IPS-NIHi7 (cell line): ENCODE data around the gene VNN1.
"Not testable (repeated sequence)": the region's sequence is repeated elsewhere in the genome, so short reads cannot be mapped to it uniquely, and the experiment has no call there.

Experiments used
- DNase-seq: peaks from one replicate; pipeline ENCODE4 v3.0.0; 2012; ENCODE audit warnings: mixed read lengths; ENCODE audit errors: extremely low spot score

Gene VNN1

DNA sequence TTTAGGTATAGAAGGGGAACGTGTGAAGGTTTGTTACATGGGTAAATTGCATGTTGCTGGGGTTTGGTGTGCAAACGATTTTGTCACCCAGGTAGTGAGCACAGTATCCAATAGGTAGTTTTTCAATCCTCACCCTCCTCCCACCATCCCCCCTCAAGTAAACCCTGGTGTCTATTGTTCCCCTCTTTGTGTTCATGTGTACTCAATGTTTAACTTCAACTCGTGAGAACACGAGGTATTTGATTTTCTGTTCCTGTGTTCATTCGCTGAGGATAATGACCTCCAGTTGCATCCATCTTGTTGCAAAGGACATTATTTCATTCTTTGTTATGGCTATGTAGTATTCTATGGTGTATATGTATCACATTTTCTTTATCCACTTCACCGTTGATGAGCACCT lies 11.6 kb upstream of the VNN1 start:
- no peak for DNase-seq

DNA sequence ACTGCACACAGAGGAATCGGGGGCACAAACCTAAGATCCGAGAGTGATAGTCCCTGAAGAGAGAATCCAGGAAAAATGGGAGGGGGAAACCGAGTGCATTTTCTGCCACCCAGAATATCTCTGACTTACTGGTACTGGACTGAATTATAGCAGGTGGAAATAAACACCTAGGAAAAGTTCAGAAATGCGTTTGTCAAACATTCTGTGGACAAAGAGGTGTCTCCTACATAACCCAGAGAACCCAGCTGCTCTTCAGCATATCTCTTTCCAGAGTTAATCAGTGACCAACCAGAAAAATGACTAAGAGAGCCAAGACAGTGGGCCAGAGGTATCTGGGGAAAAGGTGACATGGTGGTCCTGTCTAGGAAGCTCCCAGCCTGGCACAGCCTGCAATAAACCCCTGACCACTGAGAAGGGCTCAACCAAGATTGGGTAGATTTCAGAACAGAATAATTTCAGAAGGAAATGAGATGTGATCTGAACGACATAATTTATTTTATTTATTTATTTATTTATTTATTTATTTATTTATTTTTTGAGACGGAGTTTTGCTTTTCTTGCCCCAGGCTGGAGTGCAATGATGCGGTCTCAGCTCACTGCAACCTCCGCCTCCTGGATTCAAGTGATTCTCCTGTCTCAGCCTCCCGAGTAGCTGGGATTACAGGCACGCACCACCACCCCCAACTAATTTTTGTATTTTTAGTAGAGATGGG lies 6.0 kb upstream of the VNN1 start:
- no peak for DNase-seq

DNA sequence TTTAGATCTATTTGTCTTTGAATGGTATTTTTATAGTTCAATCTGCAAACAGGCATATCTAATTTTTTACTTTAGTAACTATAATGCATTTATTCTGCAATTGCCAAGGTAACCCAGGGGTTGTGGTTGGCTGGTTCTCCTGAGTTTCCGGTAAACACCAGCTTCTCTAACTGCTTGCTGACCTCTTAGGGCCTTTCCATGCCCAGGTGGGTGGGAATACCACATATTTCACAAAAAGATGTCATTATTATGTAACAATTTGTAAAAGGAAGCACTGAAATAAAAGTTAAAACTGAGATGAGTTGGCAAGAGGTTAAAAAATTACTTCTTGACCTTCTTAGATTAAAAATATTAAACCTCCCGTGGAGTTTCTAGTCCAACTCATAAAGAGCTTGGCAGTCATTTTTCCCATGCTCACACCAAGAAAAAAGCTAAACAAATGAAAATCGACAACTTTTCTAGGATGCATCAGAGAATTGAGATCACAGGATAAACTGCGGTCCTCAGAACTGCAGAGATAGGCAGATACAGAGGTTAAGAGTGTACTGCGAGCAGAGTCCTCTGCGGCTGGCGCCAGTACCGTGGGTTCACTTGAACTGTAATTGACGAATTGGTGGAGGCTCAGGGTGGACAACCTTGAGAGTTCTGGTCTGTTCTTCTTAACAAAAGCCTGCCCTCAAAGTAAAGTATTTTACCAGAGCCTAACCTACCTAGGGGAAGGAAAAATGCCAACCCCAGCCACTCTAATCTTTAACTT lies 2.2 kb upstream of the VNN1 start:
- DNase-seq: no peak

DNA sequence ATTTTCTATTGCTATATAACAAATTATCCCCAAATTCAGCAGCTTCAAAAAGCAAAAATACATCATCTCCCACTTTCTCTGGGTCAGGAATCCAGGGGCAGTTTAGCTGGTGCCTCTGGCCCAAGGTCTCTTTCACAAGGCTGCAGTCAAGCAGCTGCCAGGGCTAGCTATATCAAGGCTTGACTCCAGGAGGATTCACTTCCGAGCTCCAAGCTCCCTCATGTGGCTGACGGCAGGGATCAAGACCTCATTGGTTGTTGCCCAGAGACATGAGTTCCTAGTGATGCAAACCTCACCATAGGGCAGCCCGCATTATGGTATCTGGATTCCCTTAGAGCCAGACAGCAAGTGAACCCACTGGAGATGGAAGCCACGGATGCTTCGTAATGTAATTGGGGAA lies 1.3 kb upstream of the VNN1 start:
- peak; percentile 88 for DNase-seq

DNA sequence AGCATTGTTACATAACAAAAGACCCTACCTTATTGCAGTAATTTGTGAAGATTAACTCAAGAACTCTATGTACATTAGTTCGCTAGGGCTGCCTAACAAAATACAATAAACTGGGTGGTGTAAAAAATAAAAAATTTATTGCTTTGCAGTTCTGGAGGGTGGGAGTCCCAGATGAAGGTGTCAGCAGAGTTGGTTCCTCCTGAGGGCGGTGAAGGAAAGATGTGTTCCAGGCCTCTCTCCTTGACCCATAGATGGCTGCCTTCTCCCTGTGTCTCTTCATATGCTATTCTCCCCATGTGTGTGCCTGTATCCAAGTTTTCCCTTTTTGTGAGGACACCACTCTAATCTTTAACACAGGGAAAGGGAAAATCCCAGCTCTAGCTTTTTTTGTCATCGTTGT lies 305 bp upstream of the VNN1 start:
- DNase-seq: no peak

DNA sequence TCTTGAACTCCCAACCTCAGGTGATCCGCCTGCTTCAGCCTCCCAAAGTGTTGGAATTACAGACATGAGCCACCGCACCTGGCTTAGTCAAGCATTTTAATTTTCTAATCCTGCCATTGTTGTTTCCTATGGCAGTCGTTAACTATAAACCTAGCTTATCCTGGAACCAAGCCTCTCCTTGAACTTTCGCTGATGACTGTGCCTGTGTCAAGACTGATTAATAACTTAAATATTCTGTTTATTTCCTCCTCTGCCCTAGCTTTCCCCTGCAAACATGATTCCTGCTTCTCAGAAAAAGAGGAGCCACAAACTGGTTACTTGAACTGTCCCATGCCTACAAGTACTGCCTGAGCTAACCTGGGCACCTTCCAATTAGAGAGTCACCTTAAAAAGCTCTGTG lies 1.5 kb downstream of the VNN1 start:
- DNase-seq: no peak

DNA sequence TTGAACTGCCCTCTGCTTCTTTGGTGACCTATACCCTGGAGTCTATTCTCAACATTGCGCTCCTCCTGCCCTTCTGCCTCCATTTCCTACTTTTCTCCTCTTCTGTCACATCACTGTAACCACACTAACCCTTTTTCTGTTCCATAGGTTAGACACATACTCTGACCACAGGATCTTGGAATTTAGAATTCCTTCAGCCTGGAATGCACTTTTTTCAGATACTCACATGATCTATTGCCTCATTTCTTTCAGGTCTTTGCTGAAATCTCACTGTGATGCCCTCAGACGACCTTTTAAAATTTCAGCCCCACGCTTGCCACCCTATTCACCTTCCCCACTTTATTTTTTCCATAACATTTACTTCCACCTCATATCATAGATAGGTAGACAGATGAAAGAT lies 5.1 kb downstream of the VNN1 start:
- DNase-seq: no peak

DNA sequence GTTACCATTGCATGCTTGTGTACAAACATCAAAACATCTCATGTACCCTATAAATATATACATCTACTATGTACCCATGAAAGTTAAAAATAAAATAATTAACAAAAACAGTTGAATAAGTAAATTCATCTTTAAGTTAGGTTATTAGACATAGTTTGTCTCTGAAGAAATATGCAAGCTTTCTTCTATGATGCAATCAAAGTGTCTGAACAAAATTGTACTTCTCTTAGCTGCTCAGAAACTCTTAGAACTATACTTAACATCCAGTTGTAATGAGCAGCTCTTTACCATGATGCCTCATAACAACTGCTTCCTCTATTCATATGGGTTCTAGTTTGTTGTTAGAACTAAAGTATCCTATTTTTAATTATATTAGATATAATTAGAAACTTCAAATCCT lies 5.9 kb downstream of the VNN1 start:
- DNase-seq: no peak

DNA sequence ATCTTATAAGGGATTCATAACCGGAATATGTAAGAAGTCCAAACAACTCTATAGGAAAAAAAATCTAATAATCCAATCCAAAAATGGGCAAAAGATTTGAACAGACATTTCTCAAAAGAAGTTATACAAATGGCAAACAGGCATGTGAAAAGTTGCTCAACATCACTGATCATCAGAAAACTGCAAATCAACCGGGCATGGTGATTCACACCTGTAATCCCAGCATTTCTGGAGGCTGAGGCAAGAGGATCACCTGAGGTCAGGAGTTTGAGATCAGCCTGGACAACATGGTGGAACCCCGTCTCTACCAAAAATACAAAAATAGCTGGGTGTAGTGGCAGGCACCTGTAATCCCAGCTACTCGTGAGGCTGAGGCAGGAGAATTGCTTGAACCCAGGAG lies 7.1 kb downstream of the VNN1 start:
- DNase-seq: not testable (repeated sequence)

DNA sequence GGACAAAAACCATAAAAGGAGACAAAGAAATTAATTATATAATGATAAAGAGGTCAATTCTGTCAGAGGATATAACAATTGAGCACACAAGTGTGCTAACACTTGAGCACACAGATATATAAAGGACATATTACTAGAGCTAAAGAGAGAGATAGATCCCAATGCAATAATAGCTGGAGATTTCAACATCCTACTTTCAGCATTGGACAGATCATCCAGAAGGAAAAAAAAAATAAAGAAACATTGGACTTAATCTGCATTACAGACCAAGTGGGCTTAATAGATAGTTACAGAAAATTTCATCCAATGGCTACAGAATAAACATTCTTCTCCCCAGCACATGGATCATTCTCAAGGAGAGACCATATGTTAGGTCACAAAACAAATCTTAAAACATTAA lies 9.9 kb downstream of the VNN1 start:
- DNase-seq: no peak

DNA sequence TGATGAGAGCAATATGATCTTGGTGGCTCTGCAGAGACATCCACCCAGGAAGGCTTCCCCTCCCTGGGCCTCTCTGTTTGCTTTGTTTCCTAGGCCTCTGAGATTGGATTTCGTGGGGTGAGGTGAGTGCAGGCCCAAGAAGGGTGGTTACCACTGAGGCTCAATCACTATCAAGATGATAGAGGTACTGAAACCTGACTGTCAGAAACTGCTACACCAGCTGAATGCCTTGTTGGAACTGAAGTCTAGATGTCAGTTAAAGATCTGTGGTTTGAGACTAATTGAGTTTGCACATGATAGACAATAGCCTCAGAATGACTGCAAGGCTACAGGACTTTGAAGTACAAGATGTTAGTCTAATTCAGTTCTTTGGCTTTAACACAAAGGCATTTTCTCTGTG lies 15.2 kb downstream of the VNN1 start:
- DNase-seq: no peak

DNA sequence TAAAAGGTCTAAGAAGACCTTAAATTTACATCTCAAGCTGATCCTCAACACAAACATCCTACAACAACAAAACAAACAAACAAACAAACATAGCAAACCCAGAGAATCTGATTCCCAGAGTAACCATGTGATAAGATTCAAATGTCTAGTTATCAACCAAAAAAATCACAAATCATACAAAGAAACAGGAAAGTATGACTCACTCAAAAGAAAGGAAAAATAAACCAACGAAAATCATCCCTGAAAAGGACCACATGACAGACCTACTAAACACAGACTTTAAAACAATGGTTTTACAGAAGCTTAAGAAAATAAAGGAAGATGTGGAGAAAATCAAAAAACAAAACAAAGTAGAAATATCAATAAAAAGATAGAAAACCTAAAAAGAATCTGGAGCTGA lies 18.1 kb downstream of the VNN1 start:
- no peak for DNase-seq

DNA sequence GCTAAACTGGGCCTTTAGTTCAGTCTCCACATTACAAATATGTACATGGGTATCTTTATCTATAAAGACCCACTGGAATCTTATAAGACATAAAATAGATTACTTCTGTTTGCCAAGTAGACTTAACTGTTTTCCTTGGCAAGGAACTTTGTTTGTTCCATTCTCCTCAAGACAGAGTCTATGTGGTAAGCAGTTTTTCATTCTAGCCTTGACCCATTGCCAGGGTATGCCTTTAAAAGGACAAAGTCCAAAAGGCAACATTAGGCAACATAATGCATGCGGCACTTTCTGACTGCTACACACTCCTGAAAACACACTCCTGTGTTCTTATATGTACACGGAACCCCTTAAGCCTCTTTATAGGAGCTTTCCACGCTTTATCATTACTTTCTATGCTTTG lies 20.4 kb downstream of the VNN1 start:
- no peak for DNase-seq

DNA sequence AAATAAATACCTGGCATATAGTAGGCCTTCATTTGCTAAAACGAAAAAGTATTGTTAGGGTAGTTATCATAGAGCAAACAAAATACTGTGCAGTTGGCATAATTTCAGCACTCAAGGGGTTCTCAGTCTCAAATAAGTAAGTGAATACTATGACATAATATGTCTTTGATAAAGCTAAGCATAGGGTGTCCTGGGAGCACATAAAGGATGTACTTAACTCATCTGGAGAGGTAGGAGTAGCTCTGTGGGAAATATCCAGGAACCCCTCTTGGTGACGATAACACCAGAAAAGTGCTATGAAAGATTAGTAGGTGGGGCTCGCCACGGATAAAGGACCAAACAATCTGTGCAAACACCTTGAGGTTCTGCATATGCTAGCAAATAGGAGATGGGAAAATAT lies 23.2 kb downstream of the VNN1 start:
- no peak for DNase-seq

DNA sequence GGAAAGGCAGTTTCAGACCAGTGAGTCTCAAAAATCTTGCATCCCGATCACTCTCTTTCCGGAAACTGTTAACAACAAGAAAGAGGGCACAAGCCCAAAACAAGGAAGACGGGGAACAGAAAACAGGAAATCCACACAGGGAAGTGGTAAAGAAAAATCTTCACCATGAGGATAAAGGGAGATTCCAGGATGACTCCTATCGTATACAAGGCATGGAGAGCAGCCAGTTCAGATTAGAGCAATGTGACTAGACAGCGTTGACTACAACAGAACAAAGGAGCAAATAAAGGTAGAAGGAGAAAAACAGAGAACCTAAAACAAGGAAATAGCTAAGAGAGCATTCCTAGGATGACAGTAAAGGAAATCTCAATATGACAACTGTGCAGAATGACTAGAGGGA lies 26.5 kb downstream of the VNN1 start:
- DNase-seq: no peak

DNA sequence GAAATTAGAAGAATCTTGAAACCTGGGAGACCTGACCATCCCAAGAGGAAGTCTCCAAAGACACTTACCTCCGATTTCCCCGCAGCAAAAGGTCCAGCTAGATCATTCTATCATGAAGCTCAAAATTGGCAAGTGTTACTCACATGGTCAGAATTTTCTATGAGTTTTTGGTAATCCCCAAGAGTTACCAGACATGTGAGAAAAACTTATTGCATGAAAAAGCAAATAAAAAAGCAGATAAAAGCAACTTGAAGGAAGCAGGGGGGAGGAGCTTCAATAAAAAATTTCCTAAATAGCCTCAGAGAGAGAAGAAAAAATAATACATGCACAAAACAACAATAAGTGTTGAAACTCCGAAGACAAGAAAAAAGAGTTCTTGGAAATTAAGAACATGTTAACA lies 27.3 kb downstream of the VNN1 start:
- DNase-seq: no peak

DNA sequence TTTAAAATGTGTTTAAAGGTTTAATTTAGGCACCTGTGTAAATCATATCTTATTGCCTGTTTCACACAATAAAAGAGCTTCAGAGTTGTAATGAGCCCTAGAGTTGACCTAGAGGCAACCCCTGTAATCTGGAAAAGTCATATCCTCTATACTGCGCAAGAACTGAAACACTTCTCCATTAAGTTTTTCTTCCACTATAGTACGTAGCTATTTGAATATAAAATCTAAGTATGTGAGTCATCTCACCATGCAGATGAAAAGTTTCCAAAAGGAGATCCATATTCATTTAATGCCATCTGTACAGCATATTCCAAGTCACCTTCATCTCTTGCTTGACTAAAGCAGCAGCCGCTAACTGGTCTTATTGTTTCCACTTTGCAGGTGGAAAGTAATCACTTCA lies 28.8 kb downstream of the VNN1 start:
- DNase-seq: no peak

DNA sequence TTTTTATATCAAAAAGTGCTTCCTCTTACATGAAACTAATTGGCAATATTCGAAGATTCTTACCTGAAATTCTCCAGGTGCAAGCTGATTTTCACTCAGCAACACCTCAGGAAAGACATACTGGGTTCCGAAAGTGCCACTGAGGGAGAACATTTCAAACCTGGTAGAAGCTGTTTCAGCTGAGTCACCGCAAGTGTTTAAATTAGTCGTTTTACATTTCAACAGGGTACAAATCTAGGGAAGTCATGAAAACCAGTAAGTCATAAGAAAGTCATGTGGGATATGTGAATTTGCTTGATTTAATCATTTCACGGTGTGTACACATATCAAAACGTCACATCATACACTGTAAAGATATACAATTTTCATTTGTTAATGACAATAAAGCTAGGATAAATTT lies 29.6 kb downstream of the VNN1 start:
- no peak for DNase-seq

DNA sequence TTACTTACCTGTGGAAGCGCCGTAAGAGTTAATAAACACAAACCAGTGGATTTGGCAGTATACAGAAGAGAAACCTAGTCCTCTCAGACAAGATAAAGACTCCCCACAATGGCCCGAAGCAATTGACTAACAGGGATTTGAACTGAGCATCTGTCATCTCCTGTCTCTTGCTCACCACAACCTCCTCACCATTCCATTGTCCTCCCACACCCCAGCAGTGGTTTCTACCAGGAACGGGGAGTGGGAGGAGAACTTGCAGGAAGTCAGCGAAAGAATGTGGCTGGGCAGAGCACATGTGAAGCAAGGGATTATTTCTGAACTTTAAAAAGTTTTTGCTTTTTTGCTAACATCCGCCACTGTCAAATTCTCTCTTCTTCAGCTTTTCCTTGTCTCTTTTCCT lies 30.3 kb downstream of the VNN1 start:
- no peak for DNase-seq

DNA sequence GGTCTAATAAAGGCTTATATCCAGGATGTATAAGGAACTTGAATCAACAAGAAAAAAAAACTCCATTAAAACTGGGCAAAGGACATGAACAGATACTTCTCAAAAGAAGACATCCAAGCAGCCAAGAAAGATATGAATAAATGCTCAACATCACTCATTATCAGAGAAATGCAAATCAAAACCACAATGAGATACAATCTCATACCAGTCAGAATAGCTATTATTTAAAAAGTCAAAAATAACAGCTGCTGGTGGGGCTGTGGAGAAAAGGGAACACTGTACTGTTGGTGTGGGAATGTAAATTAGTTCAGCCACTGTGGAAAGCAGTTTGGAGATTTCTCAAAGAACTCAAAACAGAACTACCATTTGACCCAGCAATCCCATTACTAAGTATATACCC lies 34.8 kb downstream of the VNN1 start:
- not testable (repeated sequence) for DNase-seq

DNA sequence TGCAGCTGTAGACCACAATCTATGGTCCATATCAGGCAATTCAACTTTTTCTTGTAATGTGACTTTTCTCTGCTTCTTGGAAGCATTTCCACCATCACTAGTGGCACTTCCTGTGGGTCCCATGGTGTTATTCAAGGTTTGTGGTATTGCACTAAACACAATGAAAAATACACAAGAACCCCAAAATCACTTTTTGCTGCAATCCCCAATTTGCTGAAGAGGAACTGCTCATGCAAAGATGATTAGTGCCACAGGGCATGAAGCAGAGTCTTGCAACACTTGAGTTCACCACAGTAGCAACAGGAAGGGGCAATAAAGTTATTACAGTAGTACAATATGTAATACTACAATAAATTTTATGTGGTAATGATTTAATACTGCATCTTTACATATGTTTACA lies 38.1 kb downstream of the VNN1 start:
- no peak for DNase-seq

DNA sequence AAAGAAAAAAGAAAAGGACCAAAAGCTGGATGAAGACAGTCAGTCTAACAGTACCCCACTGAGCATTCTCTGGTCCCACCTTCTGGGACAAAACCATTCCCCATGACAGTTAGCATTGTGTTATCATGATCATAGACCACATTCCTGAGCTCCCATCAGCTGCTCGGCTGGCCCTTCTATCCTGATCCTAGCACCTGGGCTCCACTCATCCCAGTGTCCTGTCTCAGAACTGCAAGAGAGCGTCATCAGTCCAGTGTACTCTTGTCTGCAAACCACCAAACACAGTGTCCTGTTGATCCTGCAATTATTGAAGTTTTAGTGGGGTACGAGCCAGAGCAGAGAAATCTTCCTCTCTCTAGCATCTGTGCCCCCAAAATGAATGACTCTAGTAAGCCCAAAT lies 38.9 kb downstream of the VNN1 start:
- DNase-seq: peak; percentile 18

DNA sequence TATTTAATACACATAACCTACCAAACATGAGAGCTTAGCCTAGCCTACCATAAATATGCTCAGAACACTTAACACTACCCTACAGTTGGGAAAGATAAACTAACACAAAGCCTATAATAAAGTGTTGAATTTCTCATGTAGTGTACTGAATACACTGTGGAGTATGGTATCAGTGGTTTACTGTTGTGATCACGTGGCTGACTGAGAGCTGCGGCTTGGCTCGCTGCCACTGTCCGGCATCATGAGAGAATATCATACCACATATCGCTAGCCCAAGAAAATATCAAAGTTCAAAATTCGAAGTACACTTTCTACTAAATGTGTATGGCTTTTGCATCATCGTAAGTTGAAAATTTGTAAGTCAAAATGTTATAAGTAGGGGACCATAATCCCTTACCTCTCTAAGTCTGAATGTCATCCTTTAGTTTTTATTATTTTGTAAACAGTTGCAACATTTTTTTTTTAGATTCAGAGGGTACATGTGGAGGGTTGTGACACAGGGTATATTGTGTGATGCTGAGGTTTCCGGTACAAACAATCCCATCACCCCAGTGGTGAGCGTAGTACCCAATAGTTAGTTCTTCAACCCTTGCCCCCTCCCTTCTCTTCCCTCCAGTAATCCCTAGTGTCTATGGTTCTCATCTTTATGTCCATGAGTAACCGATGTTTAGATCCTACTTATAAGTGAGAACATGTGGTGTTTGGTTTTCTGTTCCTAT lies 40.3 kb downstream of the VNN1 start:
- no peak for DNase-seq
